HepG2 (cell line): Measurements from ENCODE around the gene KCNK7. TPM values are rescaled to one million over a fixed set of nuclear protein-coding genes. Genes with fewer than 3 reads are reported as not detected.
A peak's percentile ranks its signal among the peaks of the same experiment; 100 is the strongest.

ENCODE experiments used
- ASH2L ChIP-seq: fragments of 300-600, 200-600 bp; sonication (generic); IDR thresholded peaks from 2 replicates; pipeline ENCODE4 v1.7.0; 2017; ENCODE audit warnings: low read depth, mild to moderate bottlenecking, moderate library complexity, mixed read lengths, low read length; ENCODE audit not compliant: insufficient read length
- ATF1 ChIP-seq: IDR thresholded peaks from 2 replicates; pipeline ENCODE4 v1.6.1; 2016; ENCODE audit warnings: mild to moderate bottlenecking, control low read depth
- CREB1 ChIP-seq, 2 experiments: fragments of 450-650 bp in 1 of 2; IDR thresholded peaks; 2 replicates each; pipeline ENCODE4 v1.6.1; 2016 to 2017; ENCODE audit warnings: control low read depth in 1 of 2, mild to moderate bottlenecking in 1 of 2, missing compliant biosample characterization in 1 of 2, missing genetic modification characterization in 1 of 2
- CREB3 ChIP-seq: sonication (generic); formaldehyde crosslinking; IDR thresholded peaks from 2 replicates; pipeline ENCODE4 v1.5.0; 2020; ENCODE audit warnings: missing genetic modification reagents
- GATAD2A ChIP-seq: IDR thresholded peaks from 2 replicates; pipeline ENCODE4 v1.6.1; 2016
- NFKBIZ ChIP-seq: IDR thresholded peaks from 2 replicates; pipeline ENCODE4 v1.6.1; 2018; ENCODE audit warnings: missing genetic modification reagents, missing compliant biosample characterization
- POLR2A ChIP-seq, 2 experiments: IDR thresholded peaks; 2 replicates each; pipeline ENCODE4 v1.6.1; 2011; ENCODE audit warnings: low read depth in 2 of 2, low read length in 2 of 2, mild to moderate bottlenecking in 1 of 2, moderate library complexity in 1 of 2; ENCODE audit not compliant: insufficient read depth in 1 of 2
- RBM39 ChIP-seq: fragments of 200-400 bp; formaldehyde crosslinking; IDR thresholded peaks from one replicate; pipeline ENCODE4 v1.6.1; 2018; ENCODE audit warnings: antibody characterized with exemption, mild to moderate bottlenecking, low read depth, low read length; ENCODE audit not compliant: poor library complexity, severe bottlenecking
- RCOR2 ChIP-seq: IDR thresholded peaks from 2 replicates; pipeline ENCODE4 v1.6.1; 2016; ENCODE audit warnings: missing biosample characterization, missing genetic modification reagents
- THAP9 ChIP-seq: sonication (generic); formaldehyde crosslinking; IDR thresholded peaks from 2 replicates; pipeline ENCODE4; 2020; ENCODE audit warnings: missing genetic modification reagents, mild to moderate bottlenecking, borderline replicate concordance
- ZBTB3 ChIP-seq: sonication (generic); formaldehyde crosslinking; IDR thresholded peaks from 2 replicates; pipeline ENCODE4 v1.4.0; 2020; ENCODE audit warnings: low read depth, mild to moderate bottlenecking, moderate library complexity, missing genetic modification reagents, borderline replicate concordance
- ZBTB33 ChIP-seq: sonication (generic); formaldehyde crosslinking; IDR thresholded peaks from 2 replicates; pipeline ENCODE4 v1.4.0; 2020; ENCODE audit warnings: missing genetic modification reagents
- ZNF138 ChIP-seq: sonication (generic); formaldehyde crosslinking; IDR thresholded peaks from 2 replicates; pipeline ENCODE4 v1.5.0; 2020; ENCODE audit warnings: mild to moderate bottlenecking, low read depth, missing genetic modification reagents
- ZNF530 ChIP-seq: sonication (generic); formaldehyde crosslinking; IDR thresholded peaks from 2 replicates; pipeline ENCODE4 v1.5.0; 2020; ENCODE audit warnings: low read depth, mild to moderate bottlenecking, missing genetic modification reagents
- ZNF572 ChIP-seq: sonication (generic); formaldehyde crosslinking; IDR thresholded peaks from 2 replicates; pipeline ENCODE4 v1.5.1; 2020; ENCODE audit warnings: mild to moderate bottlenecking, missing genetic modification reagents
- ZSCAN20 ChIP-seq: sonication (generic); formaldehyde crosslinking; IDR thresholded peaks from 2 replicates; pipeline ENCODE4 v1.4.0; 2020; ENCODE audit warnings: missing genetic modification reagents, mild to moderate bottlenecking, borderline replicate concordance
- polyA plus RNA-seq, 8 experiments: library from polyadenylated mRNA; depleted of rRNA in 3 of 8; stranded (reverse) in 7 of 8; unstranded in 1 of 8; fragments of >200 nt; fragmentation: Illumina TruSeq in 4 of 8; extraction: Trizol in 4 of 8; gene quantifications; 2 replicates each; pipeline versions ENCODE4 v1.2.1 to v1.2.3, GENCODE V29; 2011 to 2016; ENCODE audit warnings: low read depth in 4 of 8, missing spikeins in 1 of 8, mixed read lengths in 1 of 8; ENCODE audit not compliant: insufficient read depth in 1 of 8
- total RNA-seq, 5 experiments: library from RNA; depleted of rRNA; stranded (reverse); fragments of >200 nt; fragmentation: Illumina TruSeq; extraction: Trizol; gene quantifications; 2 replicates each; pipeline ENCODE4 v1.2.3, GENCODE V29; 2016; ENCODE audit warnings: low read depth in 1 of 5
- TF ChIP-seq, protein P1 (sequence below): sonication (generic); formaldehyde crosslinking; IDR thresholded peaks from 2 replicates; pipeline ENCODE4 v1.4.0; 2020; ENCODE audit warnings: missing genetic modification reagents

The KCNK7 gene
- total and polyA plus RNA-seq, 2 of the 13 experiments (the other 11 are each of a cell fraction or from before 2014, with no cell fraction given) = 0.11 TPM; not detected in 1

DNA sequence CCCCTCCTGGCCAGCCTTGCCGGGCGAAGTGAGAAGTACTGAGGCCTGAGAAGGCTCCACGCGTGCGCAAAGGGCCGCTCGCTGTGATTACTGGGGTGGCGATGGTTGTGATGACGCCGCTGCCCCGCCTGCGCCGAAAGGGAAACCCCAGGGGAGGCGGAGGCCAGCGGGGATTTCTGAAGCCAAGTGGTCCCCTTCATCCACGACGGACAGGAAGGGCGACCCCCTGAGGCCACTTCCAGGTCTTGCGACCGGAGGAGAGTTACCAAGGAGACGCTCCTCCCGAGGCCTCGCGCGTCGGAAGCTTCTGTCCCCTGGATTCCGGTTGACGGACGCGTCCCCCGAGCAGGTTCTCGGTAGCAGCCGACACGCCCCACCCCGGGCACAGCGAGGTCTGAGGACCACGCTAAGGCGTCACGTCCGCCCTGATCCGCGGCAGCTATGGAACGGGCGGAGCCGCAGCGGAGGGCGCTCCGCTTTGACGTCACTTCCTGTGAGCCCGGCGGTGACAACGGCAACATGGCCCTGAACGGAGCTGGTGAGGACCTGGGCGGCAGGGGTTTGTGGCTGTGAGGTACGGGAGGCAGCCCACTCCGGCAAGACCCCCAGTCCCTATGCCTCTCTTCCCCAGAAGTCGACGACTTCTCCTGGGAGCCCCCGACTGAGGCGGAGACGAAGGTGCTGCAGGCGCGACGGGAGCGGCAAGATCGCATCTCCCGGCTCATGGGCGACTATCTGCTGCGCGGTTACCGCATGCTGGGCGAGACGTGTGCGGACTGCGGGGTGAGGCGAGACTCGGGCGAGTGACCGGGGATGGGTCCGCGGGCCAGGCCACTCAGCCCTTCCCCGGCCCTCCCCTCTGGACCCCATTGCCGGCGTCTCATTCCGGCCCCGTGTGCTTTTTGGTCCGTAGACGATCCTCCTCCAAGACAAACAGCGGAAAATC is 25.4 kb downstream of the KCNK7 start, which contains the start of gene ZNRD2 (continued):
- TF ChIP-seq CREB3 = 0 out of 2 replicates have a peak, but pooled peaks have one; percentile 18
- TF ChIP-seq THAP9 = peak; percentile 96
- peak; percentile 84; the same call in 1 of the 2 replicates for TF ChIP-seq ZNF572 (CRISPR knock-in tag)
- 0 out of 2 replicates have a peak, but pooled peaks have one; percentile 56 for TF ChIP-seq NFKBIZ
- TF ChIP-seq ZSCAN20 = no peak
- TF ChIP-seq ATF1 (CRISPR knock-in tag) = peak; percentile 98
- TF ChIP-seq ZBTB33 (CRISPR knock-in tag) = peak; percentile 80
- peak; percentile 84 for TF ChIP-seq RBM39
- peak; percentile 65 for TF ChIP-seq ASH2L
- peak; percentile 76 for TF ChIP-seq RCOR2 (CRISPR knock-in tag)
- TF ChIP-seq ZBTB3 = 0 out of 2 replicates have a peak, but pooled peaks have one; percentile 71
- TF ChIP-seq ZNF138 (CRISPR knock-in tag) = no peak
- TF ChIP-seq POLR2A (IDR thresholded peaks at IDR 0.05; ENCODE audit: insufficient read depth in 1 of 2, low read depth in 2 of 2, low read length in 2 of 2) = peak in 1 of 2 experiments; percentile 52; a peak in 1 of 4 replicates
- peak; percentile 88 for TF ChIP-seq GATAD2A (CRISPR knock-in tag)
- TF ChIP-seq ZNF530 (CRISPR knock-in tag) = no peak
- TF ChIP-seq CREB1 (IDR thresholded peaks at IDR 0.05) = peak; percentile 99
- TF ChIP-seq CREB1 (CRISPR knock-in tag; IDR thresholded peaks at IDR 0.05) = peak; percentile 99
- TF ChIP-seq, protein P1, sequence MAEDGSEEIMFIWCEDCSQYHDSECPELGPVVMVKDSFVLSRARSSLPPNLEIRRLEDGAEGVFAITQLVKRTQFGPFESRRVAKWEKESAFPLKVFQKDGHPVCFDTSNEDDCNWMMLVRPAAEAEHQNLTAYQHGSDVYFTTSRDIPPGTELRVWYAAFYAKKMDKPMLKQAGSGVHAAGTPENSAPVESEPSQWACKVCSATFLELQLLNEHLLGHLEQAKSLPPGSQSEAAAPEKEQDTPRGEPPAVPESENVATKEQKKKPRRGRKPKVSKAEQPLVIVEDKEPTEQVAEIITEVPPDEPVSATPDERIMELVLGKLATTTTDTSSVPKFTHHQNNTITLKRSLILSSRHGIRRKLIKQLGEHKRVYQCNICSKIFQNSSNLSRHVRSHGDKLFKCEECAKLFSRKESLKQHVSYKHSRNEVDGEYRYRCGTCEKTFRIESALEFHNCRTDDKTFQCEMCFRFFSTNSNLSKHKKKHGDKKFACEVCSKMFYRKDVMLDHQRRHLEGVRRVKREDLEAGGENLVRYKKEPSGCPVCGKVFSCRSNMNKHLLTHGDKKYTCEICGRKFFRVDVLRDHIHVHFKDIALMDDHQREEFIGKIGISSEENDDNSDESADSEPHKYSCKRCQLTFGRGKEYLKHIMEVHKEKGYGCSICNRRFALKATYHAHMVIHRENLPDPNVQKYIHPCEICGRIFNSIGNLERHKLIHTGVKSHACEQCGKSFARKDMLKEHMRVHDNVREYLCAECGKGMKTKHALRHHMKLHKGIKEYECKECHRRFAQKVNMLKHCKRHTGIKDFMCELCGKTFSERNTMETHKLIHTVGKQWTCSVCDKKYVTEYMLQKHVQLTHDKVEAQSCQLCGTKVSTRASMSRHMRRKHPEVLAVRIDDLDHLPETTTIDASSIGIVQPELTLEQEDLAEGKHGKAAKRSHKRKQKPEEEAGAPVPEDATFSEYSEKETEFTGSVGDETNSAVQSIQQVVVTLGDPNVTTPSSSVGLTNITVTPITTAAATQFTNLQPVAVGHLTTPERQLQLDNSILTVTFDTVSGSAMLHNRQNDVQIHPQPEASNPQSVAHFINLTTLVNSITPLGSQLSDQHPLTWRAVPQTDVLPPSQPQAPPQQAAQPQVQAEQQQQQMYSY = peak; percentile 54; the same call in 1 of the 2 replicates
